ENCODE measurements around the gene LAD1.

Gene LAD1

DNA sequence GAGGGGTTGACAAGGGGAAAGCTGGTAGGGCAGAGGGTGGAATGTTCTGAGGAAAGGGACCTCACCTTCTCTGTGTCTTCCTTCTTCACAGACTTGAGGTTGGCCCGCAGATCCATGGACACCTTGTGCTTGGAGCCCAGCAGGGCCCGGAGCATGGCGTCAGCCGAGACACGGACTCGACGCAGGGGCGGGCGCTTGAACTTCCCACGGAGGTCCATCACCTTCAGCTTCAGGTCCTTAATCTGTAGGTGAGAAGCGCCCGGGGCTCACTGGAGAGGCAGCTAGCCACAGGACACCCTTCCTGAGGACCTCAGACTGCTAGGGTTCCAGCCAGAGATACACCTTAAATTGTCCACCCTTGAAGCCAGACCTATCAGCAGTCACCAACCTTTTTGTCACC is 12.2 kb upstream of the LAD1 start:
- DNase-seq (ENCODE audit: insufficient read length) (no peak), FAIRE-seq (no peak)
- no peak for TF ChIP-seq POLR2AphosphoS5 (IDR thresholded peaks at IDR 0.05; ENCODE audit: low read depth, low read length)
- TF ChIP-seq TAF1 (IDR thresholded peaks at IDR 0.05; ENCODE audit: borderline replicate concordance, low read depth, low read length), result no peak
- TF ChIP-seq POLR2A (IDR thresholded peaks at IDR 0.05; ENCODE audit: low read depth, low read length), result no peak

DNA sequence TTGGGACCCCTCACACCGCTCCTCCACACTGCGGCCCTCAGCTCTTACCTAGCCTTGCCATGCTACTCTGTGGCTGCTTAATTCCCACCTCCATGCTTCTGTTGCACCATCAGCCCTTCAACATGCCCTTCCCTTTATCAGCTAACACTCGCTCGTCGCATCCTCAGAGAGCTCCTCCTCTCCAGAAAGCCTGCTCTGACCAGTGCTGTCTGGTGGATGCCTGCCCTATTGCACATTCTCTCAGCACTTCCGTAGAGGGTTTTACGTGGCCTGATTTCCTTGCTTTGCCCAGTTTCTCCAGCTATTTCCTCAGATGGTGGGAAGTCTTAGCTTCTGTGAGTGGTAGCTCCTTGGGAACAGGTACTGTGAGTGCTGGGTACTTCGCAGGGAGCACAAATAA is 10.3 kb upstream of the LAD1 start:
- TF ChIP-seq POLR2A (IDR thresholded peaks at IDR 0.05; ENCODE audit: low read depth, low read length) (no peak), POLR2AphosphoS5 (IDR thresholded peaks at IDR 0.05; ENCODE audit: low read depth, low read length) (no peak), TAF1 (IDR thresholded peaks at IDR 0.05; ENCODE audit: borderline replicate concordance, low read depth, low read length) (no peak)
- DNase-seq (ENCODE audit: insufficient read length) (no peak), FAIRE-seq (no peak)

DNA sequence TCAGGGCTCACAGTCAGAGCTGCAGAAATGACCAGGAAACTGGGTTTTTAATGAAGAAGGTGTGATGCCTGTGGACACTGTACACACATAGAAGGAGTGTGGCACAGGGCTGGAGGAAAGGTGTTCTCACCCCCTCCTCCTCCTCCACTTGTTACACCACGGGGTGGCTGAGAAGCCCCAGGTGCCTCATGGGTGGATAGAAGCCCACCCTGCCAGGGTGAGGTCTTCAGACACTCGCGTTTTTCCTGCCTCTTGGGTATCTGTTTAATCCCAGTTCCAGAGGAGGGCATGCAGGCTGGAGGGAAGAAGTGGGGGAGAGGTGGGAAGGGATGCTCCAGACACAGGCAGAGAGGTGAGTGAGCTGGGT is 9.7 kb upstream of the LAD1 start:
- DNase-seq (ENCODE audit: insufficient read length), result no peak
- no peak for TF ChIP-seq TAF1 (IDR thresholded peaks at IDR 0.05; ENCODE audit: borderline replicate concordance, low read depth, low read length)
- TF ChIP-seq POLR2A (IDR thresholded peaks at IDR 0.05; ENCODE audit: low read depth, low read length), result no peak
- no peak for TF ChIP-seq POLR2AphosphoS5 (IDR thresholded peaks at IDR 0.05; ENCODE audit: low read depth, low read length)
- FAIRE-seq, result no peak

DNA sequence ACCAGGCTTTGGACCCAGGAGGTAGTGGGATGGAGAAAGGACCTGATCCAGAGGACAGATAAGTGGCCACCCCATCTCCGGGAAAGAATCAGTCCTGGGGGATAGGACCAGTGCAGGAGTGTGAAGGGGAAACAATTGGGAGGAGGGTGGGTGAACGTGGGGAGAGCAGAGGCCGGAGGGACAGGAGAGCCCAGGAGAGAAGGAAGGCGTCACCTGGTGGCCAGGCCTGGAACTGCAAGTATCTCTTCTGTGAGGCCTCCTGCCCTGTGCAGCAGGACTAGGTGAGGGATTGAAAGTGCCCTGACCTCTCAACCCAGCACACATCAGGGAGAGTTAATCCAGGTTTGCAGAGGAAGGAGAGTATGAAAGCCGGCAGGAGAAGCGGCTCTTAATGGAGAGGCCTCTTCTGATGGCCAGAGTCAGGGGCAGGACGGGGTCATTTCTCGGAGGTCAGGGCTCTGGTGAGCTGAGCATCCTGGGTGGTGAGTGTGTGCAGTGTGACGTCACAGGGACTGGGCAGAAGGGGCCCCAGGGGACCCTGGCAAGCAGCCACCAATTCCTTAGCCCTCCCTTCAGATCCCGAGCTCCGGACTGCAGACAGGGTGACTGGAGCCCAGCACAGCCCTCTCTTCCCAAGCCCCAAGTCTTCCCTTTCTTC is 9.2 kb upstream of the LAD1 start:
- TF ChIP-seq POLR2A (IDR thresholded peaks at IDR 0.05; ENCODE audit: low read depth, low read length) (no peak), TAF1 (IDR thresholded peaks at IDR 0.05; ENCODE audit: borderline replicate concordance, low read depth, low read length) (no peak), POLR2AphosphoS5 (IDR thresholded peaks at IDR 0.05; ENCODE audit: low read depth, low read length) (no peak)
- peak; percentile 80 for FAIRE-seq
- DNase-seq (ENCODE audit: insufficient read length), result peak; percentile 79

DNA sequence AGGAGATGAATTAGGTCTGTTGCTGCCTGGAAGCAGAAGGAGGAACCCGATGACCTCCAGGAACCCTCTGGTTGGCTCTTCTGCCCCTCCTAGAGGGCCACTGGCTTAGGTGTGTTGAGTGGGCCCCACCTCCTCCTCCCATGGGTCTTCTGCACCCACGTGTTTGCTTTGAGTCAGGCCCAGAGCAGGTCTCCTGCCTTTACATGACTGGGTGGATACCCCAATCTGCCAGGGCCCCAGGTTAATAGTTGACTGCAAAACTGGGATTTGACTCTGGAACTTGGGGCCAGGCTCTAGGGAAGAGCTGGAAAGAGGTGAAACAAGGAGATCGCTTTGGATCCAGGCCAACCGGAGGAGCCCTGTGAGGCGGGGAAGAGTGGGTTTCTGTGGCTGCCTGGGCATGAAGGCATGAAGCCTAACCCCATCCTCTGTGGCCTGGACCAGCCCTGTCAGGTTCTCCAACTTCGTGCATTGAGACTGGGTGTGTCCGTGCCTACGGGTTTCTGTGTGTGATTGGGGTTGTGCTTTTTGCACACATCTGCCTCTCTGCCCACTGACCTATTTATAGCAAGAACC is 7.8 kb upstream of the LAD1 start:
- FAIRE-seq, result no peak
- no peak for DNase-seq (ENCODE audit: insufficient read length)
- TF ChIP-seq TAF1 (IDR thresholded peaks at IDR 0.05; ENCODE audit: borderline replicate concordance, low read depth, low read length) (no peak), POLR2AphosphoS5 (IDR thresholded peaks at IDR 0.05; ENCODE audit: low read depth, low read length) (no peak)

DNA sequence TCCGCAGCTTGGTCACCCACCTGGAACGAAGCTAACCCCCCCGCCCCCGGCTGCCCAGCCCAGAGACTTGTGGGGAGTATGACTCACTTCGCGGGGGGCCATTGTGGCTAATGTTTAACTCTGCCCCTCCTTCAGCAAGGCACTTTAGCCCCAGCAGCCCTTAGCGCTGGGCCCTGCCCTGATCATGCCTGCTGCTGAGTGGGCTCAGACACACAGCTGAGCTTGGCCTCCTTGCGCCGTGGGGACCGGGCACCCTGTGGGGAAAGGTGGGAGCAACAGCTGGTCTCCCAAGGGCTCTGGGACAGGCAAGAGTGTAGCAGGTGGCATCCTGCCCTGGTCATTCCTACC is 6.3 kb upstream of the LAD1 start:
- DNase-seq (ENCODE audit: insufficient read length), result no peak
- TF ChIP-seq POLR2A (IDR thresholded peaks at IDR 0.05; ENCODE audit: low read depth, low read length), result no peak
- TF ChIP-seq POLR2AphosphoS5 (IDR thresholded peaks at IDR 0.05; ENCODE audit: low read depth, low read length), result no peak
- no peak for TF ChIP-seq TAF1 (IDR thresholded peaks at IDR 0.05; ENCODE audit: borderline replicate concordance, low read depth, low read length)
- no peak for FAIRE-seq

DNA sequence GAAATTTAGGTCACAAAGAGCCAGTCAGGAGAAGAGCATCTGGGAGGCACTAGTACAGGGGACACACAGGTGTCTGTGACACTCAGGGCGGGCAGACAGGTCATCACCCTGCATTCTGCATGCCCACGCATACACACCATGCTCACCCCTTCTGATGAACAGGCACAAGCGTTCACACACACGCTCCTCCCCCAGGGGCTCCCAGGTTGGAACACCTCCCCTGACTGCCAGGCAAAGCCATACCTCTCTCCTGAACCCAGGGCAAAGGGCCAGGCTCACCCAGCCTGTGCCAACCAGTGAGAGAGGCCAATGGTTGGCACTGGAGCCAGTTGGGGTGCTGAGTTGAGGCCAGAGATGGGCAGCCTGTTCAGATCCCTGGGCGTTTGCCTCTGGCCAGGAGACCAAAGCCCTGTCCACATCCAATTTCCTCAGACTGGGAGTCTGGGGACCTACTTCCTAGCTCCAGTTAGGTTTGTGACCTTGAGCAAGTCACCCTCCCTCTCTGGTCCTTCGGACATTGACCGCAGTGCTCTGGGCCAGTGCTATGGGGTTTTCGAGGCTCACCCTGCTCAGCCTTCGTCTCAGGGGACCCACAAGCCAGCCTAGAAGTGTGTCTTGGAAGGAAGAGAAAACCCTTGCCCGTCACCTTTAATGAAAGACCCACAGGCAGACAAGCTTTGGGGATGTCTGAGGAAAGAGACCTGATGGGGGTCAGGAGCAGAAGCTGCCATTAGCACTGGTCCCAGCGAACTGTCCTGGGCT is 5.8 kb upstream of the LAD1 start:
- peak; percentile 17 for FAIRE-seq
- TF ChIP-seq POLR2AphosphoS5 (IDR thresholded peaks at IDR 0.05; ENCODE audit: low read depth, low read length) (no peak), POLR2A (IDR thresholded peaks at IDR 0.05; ENCODE audit: low read depth, low read length) (no peak), TAF1 (IDR thresholded peaks at IDR 0.05; ENCODE audit: borderline replicate concordance, low read depth, low read length) (no peak)
- DNase-seq (ENCODE audit: insufficient read length), result no peak

DNA sequence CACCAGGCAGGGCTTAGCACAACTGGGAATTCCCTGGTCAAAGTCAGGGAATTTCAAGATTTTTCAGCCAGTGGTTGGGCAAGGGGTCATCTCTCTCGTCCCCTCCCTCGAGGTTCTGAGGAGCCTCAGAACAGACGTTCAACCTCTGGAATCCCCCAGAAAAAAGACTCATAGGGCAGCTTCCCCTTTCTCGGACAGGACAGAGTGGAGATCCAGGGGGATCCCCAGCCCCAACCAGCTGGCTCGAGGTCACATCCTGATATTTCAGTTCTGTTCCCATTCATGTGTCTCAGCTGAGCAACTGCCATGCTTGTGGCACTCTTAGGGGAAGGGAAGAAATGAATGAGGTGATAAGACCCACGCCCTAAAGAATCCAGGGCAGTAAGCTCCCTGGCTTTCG is 4.9 kb upstream of the LAD1 start:
- FAIRE-seq, result no peak
- TF ChIP-seq POLR2AphosphoS5 (IDR thresholded peaks at IDR 0.05; ENCODE audit: low read depth, low read length), result no peak
- no peak for TF ChIP-seq POLR2A (IDR thresholded peaks at IDR 0.05; ENCODE audit: low read depth, low read length)
- TF ChIP-seq TAF1 (IDR thresholded peaks at IDR 0.05; ENCODE audit: borderline replicate concordance, low read depth, low read length), result no peak
- DNase-seq (ENCODE audit: insufficient read length), result no peak

GRCh38 chr1:201403359-201403758 is 4.2 kb upstream of the LAD1 start:
- FAIRE-seq, result peak; percentile 38
- no peak for TF ChIP-seq POLR2AphosphoS5 (IDR thresholded peaks at IDR 0.05; ENCODE audit: low read depth, low read length)
- TF ChIP-seq POLR2A (IDR thresholded peaks at IDR 0.05; ENCODE audit: low read depth, low read length), result no peak
- TF ChIP-seq TAF1 (IDR thresholded peaks at IDR 0.05; ENCODE audit: borderline replicate concordance, low read depth, low read length), result no peak

GRCh38 chr1:201401700-201402099 is 2.6 kb upstream of the LAD1 start:
- FAIRE-seq (peak; percentile 5), DNase-seq (ENCODE audit: insufficient read length) (no peak)
- TF ChIP-seq POLR2AphosphoS5 (IDR thresholded peaks at IDR 0.05; ENCODE audit: low read depth, low read length), result no peak
- no peak for TF ChIP-seq TAF1 (IDR thresholded peaks at IDR 0.05; ENCODE audit: borderline replicate concordance, low read depth, low read length)

More at GRCh38 chr1:201403359-201403758, 4.2 kb upstream of the LAD1 start:
- DNase-seq (ENCODE audit: insufficient read length), result no peak

GRCh38 chr1:201400852-201401230 is 1.7 kb upstream of the LAD1 start:
- DNase-seq (ENCODE audit: insufficient read length) (no peak), FAIRE-seq (no peak)
- TF ChIP-seq POLR2A (IDR thresholded peaks at IDR 0.05; ENCODE audit: low read depth, low read length), result no peak
- no peak for TF ChIP-seq TAF1 (IDR thresholded peaks at IDR 0.05; ENCODE audit: borderline replicate concordance, low read depth, low read length)
- no peak for TF ChIP-seq POLR2AphosphoS5 (IDR thresholded peaks at IDR 0.05; ENCODE audit: low read depth, low read length)
